Measurements from ENCODE around the gene PNMA6A.
"Not testable (repeated sequence)": the region's sequence is repeated elsewhere in the genome, so short reads cannot be mapped to it uniquely, and the experiment has no call there.

DNA sequence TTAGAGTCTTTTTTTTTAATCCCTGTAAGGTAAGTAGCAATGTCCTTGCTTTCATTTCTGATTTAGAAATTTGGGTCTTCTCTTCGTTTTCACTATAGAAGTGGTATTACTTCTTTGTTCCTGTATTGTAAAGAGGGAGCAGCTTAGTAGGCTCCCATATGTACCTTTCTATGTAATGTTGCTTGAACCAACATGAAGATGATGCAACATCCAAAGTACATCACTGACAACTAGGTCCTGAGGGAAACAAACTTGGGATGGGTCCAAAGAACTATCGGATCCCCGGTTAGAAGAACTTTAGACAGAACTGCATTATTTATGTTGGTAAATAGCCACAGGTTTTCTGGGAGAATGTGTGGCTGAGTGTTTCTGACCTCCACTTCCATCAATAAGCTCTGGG is 45.5 kb downstream of the PNMA6A start:
- TF ChIP-seq, protein P1, sequence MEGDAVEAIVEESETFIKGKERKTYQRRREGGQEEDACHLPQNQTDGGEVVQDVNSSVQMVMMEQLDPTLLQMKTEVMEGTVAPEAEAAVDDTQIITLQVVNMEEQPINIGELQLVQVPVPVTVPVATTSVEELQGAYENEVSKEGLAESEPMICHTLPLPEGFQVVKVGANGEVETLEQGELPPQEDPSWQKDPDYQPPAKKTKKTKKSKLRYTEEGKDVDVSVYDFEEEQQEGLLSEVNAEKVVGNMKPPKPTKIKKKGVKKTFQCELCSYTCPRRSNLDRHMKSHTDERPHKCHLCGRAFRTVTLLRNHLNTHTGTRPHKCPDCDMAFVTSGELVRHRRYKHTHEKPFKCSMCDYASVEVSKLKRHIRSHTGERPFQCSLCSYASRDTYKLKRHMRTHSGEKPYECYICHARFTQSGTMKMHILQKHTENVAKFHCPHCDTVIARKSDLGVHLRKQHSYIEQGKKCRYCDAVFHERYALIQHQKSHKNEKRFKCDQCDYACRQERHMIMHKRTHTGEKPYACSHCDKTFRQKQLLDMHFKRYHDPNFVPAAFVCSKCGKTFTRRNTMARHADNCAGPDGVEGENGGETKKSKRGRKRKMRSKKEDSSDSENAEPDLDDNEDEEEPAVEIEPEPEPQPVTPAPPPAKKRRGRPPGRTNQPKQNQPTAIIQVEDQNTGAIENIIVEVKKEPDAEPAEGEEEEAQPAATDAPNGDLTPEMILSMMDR (IDR thresholded peaks at IDR 0.05), result not testable (repeated sequence)
- not testable (repeated sequence) for TF ChIP-seq POLR2A (IDR thresholded peaks at IDR 0.05)

Measured in body of pancreas (tissue), 4 donors.